K562 (cell line): Measurements from ENCODE around the gene COASY. TPM values are rescaled to one million over a fixed set of nuclear protein-coding genes. Genes with fewer than 3 reads are reported as not detected.

Source experiments
- ATAC-seq: fragments of 200-7000 bp; cut with Tn5 transposase; 3 replicates; pipeline ENCODE4 v1.9.1; 2020; ENCODE audit warnings: moderate library complexity
- BruUV-seq: library from RNA; stranded (reverse); fragments of 400-500 nt; replicated peaks from 2 replicates; lab custom pipeline; 2021; lab: Mats Ljungman, UMichigan
- CTCF ChIA-PET: fragments of 300-600 bp; formaldehyde crosslinking; extraction: SDS; loops from one replicate; lab custom pipeline; 2021; ENCODE audit warnings: low intra/inter-chr PET ratio; lab: Yijun Ruan, JAX
- POLR2A ChIA-PET: fragments of 300-600, 350-650 bp; sonication (Branson Sonifier 250); formaldehyde crosslinking; extraction: SDS; loops from one replicate; lab custom pipeline; 2021; ENCODE audit warnings: antibody characterized with exemption, inconsistent platforms; lab: Yijun Ruan, JAX
- DNase-seq, 4 experiments: peaks; one replicate each; pipeline versions ENCODE4 v3.0.0 to v3.0.0-alpha.2; 2011 to 2018; ENCODE audit warnings: low spot score in 3 of 4, mixed read lengths in 3 of 4; ENCODE audit errors: extremely low read depth in 1 of 4
- FAIRE-seq: peaks from 2 replicates; lab custom pipeline; 2011; peaks lifted over from hg19 to GRCh38; lab: Jason Lieb, UNC
- H2AFZ ChIP-seq: 2 replicates; pipeline ENCODE4 v1.6.0; 2011; ENCODE audit warnings: low read depth, low read length, control low read depth, inconsistent platforms
- H3K27ac ChIP-seq: fragments of 200-600 bp; 3 replicates; pipeline ENCODE4 v1.8.0; 2011; ENCODE audit warnings: low read depth, mild to moderate bottlenecking, control low read depth, inconsistent platforms, low read length, moderate library complexity, mixed read lengths; ENCODE audit errors: extremely low read depth
- H3K27me3 ChIP-seq, 2 experiments: fragments of 300-600 bp in 1 of 2; 2 replicates in 1 of 2; 3 replicates in 1 of 2; pipeline versions ENCODE4 v1.6.0 to v1.8.0; 2011; ENCODE audit warnings: inconsistent platforms in 2 of 2, low read length in 2 of 2, mild to moderate bottlenecking in 1 of 2, mixed read lengths in 1 of 2, moderate library complexity in 1 of 2; ENCODE audit not compliant: control insufficient read depth in 2 of 2, insufficient read depth in 2 of 2
- H3K36me3 ChIP-seq: fragments of 300-600 bp; 3 replicates; pipeline ENCODE4 v1.8.0; 2011; ENCODE audit warnings: mild to moderate bottlenecking, low read length, inconsistent platforms; ENCODE audit not compliant: control insufficient read depth, insufficient read depth
- H3K4me1 ChIP-seq, 2 experiments: fragments of 200-600 bp in 1 of 2; replicated peaks in 1 of 2; 2 replicates in 1 of 2; 3 replicates in 1 of 2; pipeline versions ENCODE4 v1.5.1 to v1.8.0; 2011; ENCODE audit warnings: inconsistent platforms in 2 of 2, low read length in 2 of 2, mild to moderate bottlenecking in 1 of 2, mixed read lengths in 1 of 2, moderate library complexity in 1 of 2; ENCODE audit not compliant: control insufficient read depth in 2 of 2, insufficient read depth in 2 of 2
- H3K4me2 ChIP-seq: 2 replicates; pipeline ENCODE4 v1.6.1; 2011; ENCODE audit warnings: low read length, control low read depth, inconsistent platforms, mixed read lengths; ENCODE audit not compliant: insufficient read depth
- H3K4me3 ChIP-seq: fragments of 200-600 bp; sonication (generic), shearing (Covaris generic); 2 replicates; pipeline ENCODE4 v1.5.1; 2016; ENCODE audit warnings: control low read depth, inconsistent platforms
- H3K79me2 ChIP-seq: fragments of 200-600 bp; 3 replicates; pipeline ENCODE4 v1.8.0; 2011; ENCODE audit warnings: low read length, inconsistent platforms; ENCODE audit not compliant: control insufficient read depth, insufficient read depth
- H3K9ac ChIP-seq, 2 experiments: 2 replicates each; pipeline versions ENCODE4 v1.6.0 to v1.6.1; 2011; ENCODE audit warnings: low read depth in 2 of 2, low read length in 2 of 2, control low read depth in 1 of 2, inconsistent platforms in 1 of 2, mild to moderate bottlenecking in 1 of 2, mixed read lengths in 1 of 2; ENCODE audit not compliant: insufficient read depth in 1 of 2
- H3K9me1 ChIP-seq: one replicate; pipeline ENCODE4 v1.6.0; 2011; ENCODE audit warnings: inconsistent platforms, mild to moderate bottlenecking, low read length, moderate library complexity; ENCODE audit not compliant: control insufficient read depth, insufficient read depth
- H3K9me3 ChIP-seq: replicated peaks from 2 replicates; pipeline ENCODE4 v1.5.1; 2011; ENCODE audit warnings: low read depth, low read length, inconsistent platforms; ENCODE audit not compliant: control insufficient read depth, insufficient read depth
- H4K20me1 ChIP-seq: replicated peaks from 2 replicates; pipeline ENCODE4 v1.6.1; 2011; ENCODE audit warnings: low read length, inconsistent platforms, mixed read lengths; ENCODE audit not compliant: control insufficient read depth, insufficient read depth
- HLTF ChIP-seq: fragments of 450-650 bp; IDR thresholded peaks from 2 replicates; pipeline ENCODE4 v1.6.1; 2016
- MIER1 ChIP-seq: fragments of 450-650 bp; IDR thresholded peaks from 2 replicates; pipeline ENCODE4 v1.6.1; 2016; ENCODE audit warnings: antibody characterized with exemption, mild to moderate bottlenecking, low read depth
- POLR2AphosphoS2 ChIP-seq: IDR thresholded peaks from 2 replicates; pipeline ENCODE4 v1.6.1; 2012; ENCODE audit warnings: low read length, improper control_type of control experiment
- RREB1 ChIP-seq: fragments of 250-450 bp; sonication (Bioruptor Pico); IDR thresholded peaks from 2 replicates; pipeline ENCODE4 v1.4.0; 2020
- WGBS: fragments of 100-300 bp; shearing (Covaris generic); methylation state at CpG from one replicate; pipeline ENCODE4 v1.1.6; 2016; ENCODE audit warnings: low coverage, mixed read lengths; ENCODE audit not compliant: insufficient coverage; ENCODE audit errors: missing lambda C conversion rate; 5-methylcytosine and 5-hydroxymethylcytosine counted together
- in situ Hi-C: fragments of 300-500 bp; cut with MboI; formaldehyde crosslinking; loops from 4 replicates; pipeline ENCODE4 v1.15.0; 2018; ENCODE audit warnings: inconsistent platforms, mixed read lengths
- intact Hi-C: fragments of 100-400 bp; cut with micrococcal nuclease; formaldehyde crosslinking; loops from 2 replicates; pipeline ENCODE4 v1.14.2; 2022
- polyA plus RNA-seq, 8 experiments: library from polyadenylated mRNA; depleted of rRNA in 4 of 8; stranded (reverse) in 5 of 8; unstranded in 3 of 8; fragments of >200 nt; fragmentation: Nextera tagmentation in 2 of 8; fragmentation: Illumina TruSeq in 1 of 8; extraction: Ambion mirVana in 2 of 8; extraction: Trizol in 1 of 8; gene quantifications; 2 replicates each; pipeline versions ENCODE4 v1.2.1 to v1.2.3, GENCODE V29; 2011 to 2014; ENCODE audit warnings: inconsistent platforms in 1 of 8, missing spikeins in 1 of 8
- total RNA-seq, 7 experiments: library from RNA; depleted of rRNA in 6 of 7; stranded (reverse); fragments of >200 nt in 6 of 7; fragmentation: Illumina TruSeq in 2 of 7; extraction: Trizol in 2 of 7; gene quantifications; 2 replicates each; pipeline versions ENCODE4 v1.2.1 to v1.2.3, GENCODE V29; 2011 to 2021; ENCODE audit warnings: low replicate concordance in 1 of 7

COASY gene
- total and polyA plus RNA-seq, 9 of the 15 experiments (the other 6 are each of a cell fraction or from before 2014, with no cell fraction given) = 25.4 to 175 (median 62.3) TPM

GRCh38 chr17:42596386-42596785, 34.4 kb downstream of the COASY start:
- in situ Hi-C loops = no loop called here
- no peaks in the 10 kb centered on the region for H4K20me1 ChIP-seq
- FAIRE-seq = no peak
- H3K27ac ChIP-seq = no peak overlapping the region
- no peak overlapping the region for H2AFZ ChIP-seq
- BruUV-seq = no TSS peak
- no peaks in the 10 kb centered on the region for H3K9me3 ChIP-seq
- H3K9me1 ChIP-seq = no peaks in the 10 kb centered on the region
- TF ChIP-seq HLTF = no peak
- no peak for TF ChIP-seq POLR2AphosphoS2
- TF ChIP-seq RREB1 (CRISPR knock-in tag) = no peak
- TF ChIP-seq MIER1 = no peak
- TF ChIP-seq, all 486 proteins: peak for 0
- DNase-seq = no peak
- no peaks in the 10 kb centered on the region; a peak in 1 of 5 replicates for H3K4me1 ChIP-seq
- no peak overlapping the region for H3K4me2 ChIP-seq
- no peak overlapping the region for H3K4me3 ChIP-seq
- H3K27me3 ChIP-seq = no peaks in the 10 kb centered on the region
- no peak overlapping the region for H3K9ac ChIP-seq
- peaks cover 15% of the 10 kb centered on the region; the same call in 2 of the 3 replicates for H3K36me3 ChIP-seq
- no peak for ATAC-seq
- CTCF ChIA-PET = interaction anchor here (0.9 kb wide), 1 partner anchor 273 kb away, joined by 3 read pairs; no protein-coding TSS in a partner anchor
- peaks cover 24% of the 10 kb centered on the region for H3K79me2 ChIP-seq
- intact Hi-C loops = no loop called here
- POLR2A ChIA-PET = no interaction called here
- WGBS = 70% methylated on average over 3 of the region's 3 CpGs
